Putamen (tissue), 1 donor: Measurements from ENCODE around the gene WWOX.
"Not testable (repeated sequence)": the region's sequence is repeated elsewhere in the genome, so short reads cannot be mapped to it uniquely, and the experiment has no call there.

Experiments
- DNase-seq: peaks from one replicate; pipeline ENCODE4 v3.0.0-alpha.2; 2016; ENCODE audit warnings: low spot score

The WWOX gene

DNA sequence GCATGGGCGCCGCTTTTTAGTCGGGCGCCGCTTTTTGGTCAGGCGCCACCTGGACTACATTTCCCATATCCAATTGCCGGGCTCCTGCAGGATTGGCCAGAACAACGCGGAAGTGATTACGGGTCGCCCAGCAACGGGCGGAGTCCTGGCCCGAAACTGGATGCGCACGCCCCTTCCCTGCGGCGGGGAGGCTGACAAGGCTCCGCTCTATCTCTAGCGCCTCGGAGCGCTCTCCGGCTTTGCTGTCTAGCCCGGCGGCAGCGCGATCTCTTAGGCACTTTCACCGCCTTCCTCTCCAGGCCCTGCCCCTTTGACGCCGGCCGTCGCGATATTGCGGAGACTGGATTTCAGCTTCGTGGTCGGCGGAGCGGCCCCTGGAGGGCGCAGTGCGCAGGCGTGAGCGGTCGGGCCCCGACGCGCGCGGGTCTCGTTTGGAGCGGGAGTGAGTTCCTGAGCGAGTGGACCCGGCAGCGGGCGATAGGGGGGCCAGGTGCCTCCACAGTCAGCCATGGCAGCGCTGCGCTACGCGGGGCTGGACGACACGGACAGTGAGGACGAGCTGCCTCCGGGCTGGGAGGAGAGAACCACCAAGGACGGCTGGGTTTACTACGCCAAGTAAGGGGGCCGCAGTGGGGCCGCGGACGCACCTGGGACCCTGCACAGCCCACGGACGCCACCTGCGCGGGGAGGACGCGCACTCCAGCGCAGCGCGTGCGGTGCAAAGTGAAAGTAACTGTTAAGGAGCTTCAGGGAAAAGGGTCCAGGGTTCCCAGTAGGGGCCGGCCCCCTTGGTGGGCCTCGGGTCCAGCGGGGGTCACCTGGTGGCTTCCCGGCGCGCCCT is at the start of gene WWOX:
TSS of gene WWOX (plus strand) at position 384 of the 841 bp plus-strand sequence.
- DNase-seq = peak; percentile 97

DNA sequence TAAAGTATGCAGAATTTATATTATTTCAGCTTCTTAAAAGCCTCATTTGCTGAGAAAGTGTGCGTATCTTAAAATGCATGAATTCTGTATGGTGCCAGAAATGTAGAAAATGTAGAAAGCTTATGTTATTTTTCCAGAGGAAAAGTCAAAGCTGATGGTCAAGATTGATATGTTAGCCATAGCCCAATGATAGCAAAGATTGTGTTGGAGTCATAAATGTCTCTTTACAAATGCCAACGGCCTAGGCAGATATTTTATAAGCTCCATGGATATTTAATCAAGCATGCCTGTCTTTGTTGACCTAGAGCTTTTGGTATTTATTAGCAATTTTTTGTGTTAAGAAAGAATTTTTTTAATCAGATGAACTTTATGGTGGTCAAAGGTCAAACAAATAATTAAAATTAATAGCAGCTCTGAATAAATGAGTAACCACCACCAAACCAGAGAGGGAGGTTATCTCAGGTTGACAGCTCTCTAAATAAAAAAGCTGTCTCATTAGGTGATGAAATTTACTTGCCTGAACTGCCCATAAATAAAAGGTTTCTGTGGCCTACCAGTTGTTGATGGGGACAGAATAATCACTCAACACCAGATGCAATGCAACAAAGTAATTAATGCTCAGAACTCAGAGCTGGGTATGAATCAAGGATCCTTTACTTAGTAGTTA is 48.6 kb upstream of the WWOX start:
- DNase-seq = no peak

DNA sequence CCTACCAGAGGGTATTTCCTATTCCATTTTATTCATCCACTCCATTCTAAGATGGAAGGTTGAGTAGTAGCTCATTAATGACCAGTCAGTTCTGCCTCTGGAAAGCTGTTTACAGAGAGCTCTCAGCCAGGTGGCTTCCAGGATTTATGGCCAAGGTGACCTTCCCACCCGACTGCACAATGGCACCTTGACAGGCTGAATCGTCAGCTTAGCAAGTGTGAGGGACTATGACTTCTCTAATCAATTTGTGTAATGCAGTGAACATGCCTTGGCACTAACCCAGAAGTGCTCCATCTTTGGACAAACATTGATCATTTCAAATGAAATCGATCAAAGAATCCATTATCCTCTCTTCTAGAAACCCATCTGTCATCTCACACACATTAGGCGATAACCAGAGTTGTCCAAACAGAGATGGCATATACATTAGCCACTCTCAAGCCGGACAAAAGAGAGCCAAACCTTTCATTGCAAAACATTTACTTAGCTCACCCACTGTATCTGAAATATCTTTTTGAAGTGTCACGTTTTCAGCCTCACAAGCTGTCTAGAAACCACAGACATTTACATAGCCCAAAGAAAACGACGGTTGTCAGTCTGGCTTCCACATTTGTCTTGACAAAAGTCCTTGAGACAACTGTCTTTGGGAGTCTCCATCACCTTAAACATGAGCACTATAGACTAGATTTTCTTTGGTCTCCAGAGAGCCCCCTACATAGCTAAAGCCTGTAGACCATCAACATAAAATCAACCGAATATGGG is 41.5 kb upstream of the WWOX start:
- no peak for DNase-seq

DNA sequence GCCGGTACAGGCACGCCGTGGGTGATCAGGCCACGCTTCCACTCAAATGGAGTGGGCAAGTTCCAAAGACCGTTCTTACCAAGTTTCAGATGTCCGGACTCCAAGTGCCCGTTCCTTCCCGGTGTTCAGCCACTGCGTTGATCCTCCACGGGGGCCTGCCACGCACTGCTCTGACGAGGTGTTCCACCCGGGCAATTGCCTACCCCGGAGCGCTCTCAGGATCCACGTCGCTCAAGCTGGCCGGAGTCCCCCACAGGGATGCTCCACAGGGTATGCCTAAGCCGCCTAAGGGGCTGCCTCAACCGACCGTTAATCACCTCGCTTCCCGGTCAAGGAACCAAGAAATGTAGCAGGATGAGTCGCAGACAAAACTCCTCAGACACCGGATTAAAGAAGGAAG is 39.6 kb upstream of the WWOX start:
- not testable (repeated sequence) for DNase-seq

DNA sequence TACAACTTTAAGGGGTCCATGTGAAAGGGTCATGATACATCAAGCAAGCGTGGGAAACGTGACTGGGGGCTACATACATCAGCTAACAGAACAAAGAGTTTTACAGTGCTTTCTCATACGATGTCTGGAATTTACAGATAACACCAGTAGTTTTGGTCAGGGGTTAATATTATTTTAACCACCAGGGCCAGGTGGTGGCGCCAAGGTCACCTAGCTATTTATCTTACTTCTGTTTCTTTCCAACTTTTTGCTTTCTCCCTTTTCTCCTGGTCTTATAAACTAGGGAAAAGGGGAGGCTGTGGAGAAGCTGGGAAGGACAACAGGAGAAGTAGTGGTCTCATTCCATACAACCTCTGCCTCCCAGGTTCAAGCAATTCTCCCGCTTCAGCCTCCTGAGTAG is 39.2 kb upstream of the WWOX start:
- no peak for DNase-seq

DNA sequence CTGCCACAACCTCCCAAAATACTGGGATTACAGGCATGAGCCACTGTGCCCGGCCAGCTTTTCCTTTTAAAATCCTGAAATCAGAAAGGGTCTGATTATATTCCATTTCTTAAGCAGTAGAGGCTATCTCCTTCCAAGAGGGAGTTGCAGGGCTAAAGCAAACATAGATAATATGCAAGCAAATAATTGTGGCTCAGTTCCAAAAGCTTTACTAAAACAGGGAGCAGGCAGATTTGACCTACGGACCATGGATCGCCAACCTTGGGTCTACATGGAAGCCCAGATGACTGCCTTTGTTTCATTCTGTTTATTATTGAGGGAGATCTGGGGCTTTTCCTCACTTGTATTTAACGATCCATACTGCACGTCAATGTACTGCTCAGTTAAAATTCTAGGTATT is 38.6 kb upstream of the WWOX start:
- no peak for DNase-seq

DNA sequence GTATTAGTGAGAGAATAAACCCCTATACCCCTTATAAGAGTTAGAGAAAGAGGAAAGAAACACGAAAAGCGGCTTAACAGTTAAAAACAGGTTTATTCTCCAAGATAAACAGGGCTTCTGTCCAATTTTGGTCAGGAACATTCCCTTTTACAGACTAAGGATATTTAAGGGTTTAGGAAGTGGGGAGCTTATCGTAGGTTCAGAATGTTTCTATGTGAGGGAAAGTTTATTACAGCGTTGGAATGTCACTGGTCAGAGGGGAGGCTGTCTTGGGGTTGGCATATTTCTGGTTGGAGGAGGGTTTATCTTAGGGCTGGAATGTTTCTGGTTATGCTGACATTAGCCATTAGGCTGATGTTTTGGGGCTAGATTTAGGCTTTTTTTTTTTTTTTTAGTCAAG is 34.1 kb upstream of the WWOX start:
- DNase-seq = no peak

DNA sequence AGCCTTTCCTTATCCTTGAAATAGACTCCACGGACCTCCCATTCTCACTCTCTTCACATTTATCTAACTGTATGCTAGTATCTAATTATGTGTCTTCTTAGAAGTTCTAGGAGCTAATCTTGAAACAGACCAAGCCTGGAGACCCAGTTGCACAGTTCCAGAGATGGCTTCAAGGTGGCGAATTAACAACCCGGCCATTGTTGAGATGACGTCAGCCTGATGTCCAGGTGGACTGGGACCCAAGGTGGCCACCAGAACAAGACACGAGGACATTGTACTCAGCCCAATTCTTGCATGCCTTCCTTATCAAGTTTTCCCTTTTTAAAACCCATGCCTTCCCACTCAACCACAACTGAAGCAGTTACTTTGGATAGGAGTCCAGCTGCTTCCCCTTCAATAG is 29.5 kb upstream of the WWOX start:
- DNase-seq = no peak

DNA sequence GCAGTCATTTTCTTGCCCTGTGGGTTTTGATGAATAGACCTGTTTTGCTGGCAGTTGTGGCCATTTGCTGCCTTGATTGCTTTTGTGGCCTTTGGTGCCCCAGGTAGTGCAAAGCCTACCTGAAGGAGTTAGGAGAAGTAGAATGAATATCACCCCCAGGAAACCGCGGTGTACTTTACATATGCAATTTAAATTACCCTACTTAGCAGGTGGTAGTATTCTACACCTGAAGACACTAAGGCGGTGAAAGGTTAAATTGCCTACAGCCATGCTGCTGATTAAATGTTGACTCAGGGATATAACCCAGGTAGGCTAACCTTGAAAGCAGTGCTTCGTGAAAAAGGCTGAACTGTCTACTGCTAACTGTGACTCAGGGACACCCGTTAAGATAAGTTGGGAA is 27.2 kb upstream of the WWOX start:
- no peak for DNase-seq

DNA sequence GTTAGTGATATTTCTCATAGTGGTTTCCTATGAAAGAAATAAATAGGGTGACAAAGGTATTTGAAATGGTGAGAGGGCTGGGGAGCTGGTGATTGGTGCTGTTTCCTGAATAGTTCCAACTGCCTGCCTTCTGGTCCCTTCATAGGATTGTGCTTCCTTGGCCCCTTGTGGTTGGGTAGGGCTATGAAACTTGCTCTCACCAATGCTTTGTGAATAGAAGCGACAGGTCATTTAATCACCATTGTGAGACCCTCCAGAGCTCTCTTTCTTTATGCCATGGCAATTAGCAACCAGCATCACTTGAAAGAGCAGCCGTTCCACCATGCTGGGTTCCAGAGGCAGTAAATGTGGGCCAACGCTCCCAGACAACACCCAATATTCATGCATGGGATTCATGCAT is 23.7 kb upstream of the WWOX start:
- no peak for DNase-seq

DNA sequence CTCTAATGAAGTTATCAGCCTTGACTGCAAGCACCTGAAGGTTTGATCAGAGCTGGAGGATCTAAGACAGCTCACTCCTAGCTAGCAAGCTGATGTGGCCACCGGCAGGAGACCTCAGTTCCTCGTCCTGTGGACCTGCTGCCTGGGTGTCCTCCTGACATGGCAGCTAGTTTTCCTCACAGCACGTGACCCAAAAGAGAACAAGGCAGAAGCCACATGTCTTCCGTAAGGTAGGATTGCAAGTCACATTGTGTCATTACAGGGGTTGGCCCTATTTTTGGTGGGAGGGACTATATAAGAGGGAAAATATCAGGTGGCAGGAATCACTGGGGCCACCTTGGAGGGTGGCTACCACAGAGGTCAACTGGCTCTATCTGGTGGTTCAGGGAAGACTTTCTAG is 18.1 kb upstream of the WWOX start:
- no peak for DNase-seq

DNA sequence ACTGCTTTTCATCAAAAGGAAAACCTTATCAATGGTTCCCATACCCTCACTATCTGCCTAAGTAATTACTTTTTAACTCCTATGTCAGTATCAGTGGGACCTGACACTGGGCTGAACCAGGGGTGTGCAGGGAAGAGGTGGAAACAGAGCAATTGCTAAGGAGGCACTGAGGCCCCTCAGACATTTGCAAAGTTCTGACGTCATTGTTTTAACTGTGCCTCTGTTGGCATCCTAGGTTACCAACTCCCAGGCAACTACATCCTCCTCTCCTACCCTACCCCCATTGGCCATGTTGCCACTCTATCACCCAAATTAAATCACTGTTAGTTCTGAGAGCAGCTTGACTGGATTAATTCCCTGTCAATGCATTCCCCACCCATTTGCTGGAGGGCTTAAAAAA is 8.0 kb upstream of the WWOX start:
- DNase-seq = no peak

DNA sequence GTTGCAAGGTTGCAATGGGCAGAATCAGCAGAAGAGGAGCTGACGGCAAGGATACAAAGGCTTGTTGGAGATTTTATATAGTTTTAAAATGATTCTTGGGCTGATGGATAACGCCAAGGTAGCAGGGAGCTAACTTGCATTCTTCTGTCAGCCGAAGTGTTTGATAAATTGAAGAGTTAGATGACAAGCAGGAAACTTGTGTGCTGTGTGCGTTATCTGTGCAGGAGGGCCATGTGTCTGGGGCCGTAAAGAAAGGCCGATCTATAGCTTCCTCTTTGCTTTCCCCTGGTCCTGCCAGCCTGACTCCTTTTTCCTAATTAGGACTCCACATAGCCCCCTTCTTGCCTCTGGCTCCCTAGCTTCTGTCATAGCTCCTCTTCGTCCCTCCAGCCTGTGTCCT is 6.7 kb upstream of the WWOX start:
- no peak for DNase-seq

DNA sequence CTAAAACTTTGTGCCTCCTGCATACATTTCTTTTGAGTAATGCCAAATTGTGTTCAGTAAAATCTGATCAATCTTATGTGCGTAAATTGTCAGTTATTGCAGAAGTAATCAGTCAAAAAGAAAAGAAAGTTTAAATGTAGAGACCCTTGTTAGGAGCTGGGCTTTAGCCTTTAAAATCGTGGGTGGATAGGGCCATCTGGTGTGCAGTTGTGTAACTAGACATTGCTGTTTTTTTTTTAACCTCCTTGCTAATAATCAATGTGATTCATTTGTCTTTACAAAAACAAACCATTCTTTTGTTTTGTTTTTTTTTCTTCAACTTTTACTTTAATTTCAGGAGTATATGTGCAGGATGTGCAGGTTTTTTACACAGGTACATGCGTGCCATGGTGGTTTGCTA is 5.3 kb upstream of the WWOX start:
- no peak for DNase-seq

DNA sequence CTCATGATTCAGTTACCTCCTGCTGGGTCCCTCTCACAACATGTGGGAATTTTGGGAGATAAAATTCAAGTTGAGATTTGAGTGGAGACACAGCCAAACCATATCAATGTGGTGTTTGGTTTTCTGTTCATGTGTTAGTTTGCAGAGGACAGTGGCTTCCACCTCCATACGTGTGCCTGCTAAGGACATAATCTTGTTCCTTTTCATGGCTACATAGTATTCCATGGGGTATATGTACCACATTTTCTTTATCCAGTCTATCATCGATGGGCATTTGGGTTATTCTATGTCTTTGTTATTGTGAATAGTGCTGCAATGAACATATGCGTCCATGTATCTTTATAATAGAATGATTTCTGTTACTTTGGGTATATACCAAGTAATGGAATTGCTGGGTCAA is 4.5 kb upstream of the WWOX start:
- DNase-seq = no peak

DNA sequence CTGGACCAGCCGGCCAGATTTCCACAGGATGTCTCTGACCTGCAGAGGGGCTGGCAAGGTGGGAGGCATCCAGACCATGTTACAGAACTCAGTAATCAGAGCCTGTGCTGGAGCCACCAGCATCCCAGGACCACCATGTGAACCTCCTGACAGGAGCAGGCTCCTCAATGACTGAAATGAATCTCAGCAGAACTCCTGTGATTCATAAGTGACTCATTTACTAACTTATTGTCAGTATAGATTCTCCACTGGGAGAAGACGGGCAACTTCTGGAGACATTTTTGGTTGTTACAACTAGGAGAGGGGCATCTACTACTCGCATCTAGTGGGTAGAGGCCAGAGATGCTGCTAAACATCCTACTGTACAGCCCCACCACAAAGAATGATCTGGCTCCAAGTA is 3.1 kb upstream of the WWOX start:
- no peak for DNase-seq

DNA sequence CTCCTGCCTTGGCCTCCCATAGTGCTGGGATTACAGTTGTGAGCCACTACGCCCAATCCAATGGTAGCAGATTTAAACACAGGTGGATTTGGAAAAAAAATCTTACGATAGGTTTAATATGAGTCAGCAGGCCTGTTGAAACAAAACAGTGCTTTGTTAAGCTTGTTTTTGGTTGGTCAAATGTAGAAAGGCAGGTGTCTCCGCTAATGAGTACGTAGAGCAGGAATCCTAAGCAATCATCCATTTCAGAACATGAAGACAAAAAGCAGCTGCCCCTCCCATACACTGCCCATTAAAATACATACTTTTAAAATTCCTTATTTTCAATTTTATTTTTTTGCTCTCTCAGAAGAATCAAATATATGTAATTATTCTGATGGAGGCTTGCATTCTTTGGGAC is 1.9 kb upstream of the WWOX start:
- DNase-seq = no peak

DNA sequence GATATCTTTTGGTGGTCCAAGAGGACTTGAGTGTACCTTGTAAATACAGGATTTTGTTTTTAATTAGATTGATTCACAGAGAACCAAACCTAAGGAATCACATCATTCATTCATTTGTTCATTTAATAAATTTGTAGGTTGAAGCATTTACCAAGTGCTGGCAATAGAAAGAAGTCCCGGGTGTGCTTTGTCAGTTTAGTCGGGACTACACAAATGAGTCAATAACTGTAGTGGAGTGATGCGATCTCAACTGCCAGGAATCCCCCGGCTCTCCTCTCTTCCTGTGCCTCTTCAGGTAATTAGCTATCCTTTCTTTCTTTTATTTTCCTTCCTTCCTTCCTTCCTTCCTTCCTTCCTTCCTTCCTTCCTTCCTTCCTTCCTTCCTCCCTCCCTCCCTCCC is 1.4 kb upstream of the WWOX start:
- DNase-seq = no peak

DNA sequence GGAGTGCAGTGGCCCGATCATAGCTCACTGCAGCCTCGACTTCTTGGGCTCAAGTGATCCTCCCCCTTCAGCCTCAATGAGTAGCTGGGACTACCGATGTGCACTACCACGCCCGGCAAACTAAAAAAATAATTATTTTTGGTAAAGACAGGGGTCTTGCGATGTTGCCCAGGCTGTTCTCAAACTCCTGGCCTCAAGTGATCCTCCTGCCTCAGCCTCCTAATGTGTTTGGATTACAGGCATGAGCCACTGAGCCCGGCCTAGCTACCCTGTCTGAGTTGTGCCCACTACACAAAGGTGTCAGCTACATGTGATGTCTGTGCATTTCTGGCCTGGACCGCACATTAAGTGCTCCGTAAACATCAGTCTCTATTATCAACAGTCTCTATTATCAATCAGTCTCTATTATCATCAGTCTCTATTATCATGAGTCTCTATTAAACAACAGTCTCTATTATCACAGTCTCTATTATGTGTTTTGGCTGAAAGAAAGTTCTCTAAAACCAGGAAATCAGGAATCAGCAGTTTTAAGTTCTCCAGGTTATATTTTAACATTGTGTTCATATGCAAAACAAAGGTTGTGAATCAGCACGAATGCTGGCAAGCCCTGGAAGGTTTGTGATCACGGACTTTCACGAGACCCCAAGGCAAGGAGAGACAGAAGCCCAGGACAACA is 721 bp upstream of the WWOX start:
- no peak for DNase-seq

DNA sequence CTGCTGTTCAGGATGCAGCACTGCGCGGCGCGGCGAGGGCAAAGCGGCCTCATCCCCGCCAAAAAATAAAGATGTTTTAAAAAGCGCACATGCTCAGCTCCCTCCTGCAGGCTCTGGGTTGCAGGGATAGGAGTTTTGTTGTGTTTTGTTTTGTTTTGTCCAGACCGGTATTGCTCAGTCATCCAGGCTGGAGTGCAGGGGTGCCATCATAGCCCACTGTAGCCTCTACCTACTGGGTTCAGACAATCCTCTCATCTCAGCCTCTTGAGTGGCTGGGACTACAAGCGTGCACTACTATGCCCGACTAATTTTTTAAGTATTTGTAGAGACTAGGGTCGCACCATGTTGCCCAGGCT is 636 bp downstream of the WWOX start:
- no peak for DNase-seq

DNA sequence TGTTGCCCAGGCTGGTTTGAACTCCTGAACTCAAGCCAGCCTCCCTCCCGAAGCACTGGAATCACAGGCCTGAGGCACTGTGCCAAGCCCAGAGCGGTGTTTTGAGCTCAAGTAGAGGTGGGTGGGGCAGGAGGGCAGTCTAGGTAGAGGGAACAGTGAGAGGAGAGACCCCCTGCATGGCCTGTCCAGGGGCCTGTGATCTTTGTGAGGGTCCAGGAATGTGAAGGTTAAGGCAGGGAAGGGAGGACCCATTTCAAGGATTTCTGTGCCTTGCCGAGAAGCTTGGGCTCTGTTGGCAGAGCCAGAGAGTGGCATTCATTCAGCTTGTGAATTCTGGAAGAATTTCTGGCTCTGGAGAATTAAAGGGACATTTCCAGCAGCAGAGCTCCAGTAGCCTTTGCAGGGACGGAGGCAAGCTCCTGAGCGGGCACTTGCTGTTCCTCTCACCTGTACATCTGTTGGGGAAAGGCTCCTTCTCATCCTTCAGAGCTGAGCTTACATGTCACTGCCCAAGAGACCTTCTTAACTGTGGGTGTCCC is 2.7 kb downstream of the WWOX start:
- no peak for DNase-seq

DNA sequence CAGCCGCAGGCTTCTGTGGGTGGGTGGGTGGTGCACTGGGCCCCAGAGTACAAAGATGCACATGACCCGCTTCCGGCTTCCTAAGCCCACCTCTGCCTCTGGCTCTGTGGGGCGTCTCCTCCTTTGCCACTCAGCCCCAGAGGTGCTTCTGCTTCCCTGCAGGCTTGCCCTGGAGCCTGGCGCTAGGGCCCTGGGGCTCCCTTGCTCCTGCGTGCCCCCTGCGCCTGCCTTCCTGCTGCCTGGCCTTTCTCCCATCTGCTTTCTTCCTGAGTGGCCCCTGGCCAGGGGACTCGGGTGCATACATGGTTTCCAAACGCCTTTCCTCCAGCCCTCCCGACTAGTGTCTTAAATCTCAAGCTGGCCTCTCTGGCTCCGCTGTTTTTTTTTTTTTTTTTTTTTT is 3.4 kb downstream of the WWOX start:
- no peak for DNase-seq
